Measurements from ENCODE around the gene RNF187. TPM values are rescaled to one million over a fixed set of nuclear protein-coding genes. Genes with fewer than 3 reads are reported as not detected.
A peak's percentile ranks its signal among the peaks of the same experiment; 100 is the strongest.

Gene RNF187
- total and polyA plus RNA-seq, 2 of the 13 experiments (the other 11 are each of a cell fraction or from before 2014, with no cell fraction given): 41.3 to 59.4 TPM

DNA sequence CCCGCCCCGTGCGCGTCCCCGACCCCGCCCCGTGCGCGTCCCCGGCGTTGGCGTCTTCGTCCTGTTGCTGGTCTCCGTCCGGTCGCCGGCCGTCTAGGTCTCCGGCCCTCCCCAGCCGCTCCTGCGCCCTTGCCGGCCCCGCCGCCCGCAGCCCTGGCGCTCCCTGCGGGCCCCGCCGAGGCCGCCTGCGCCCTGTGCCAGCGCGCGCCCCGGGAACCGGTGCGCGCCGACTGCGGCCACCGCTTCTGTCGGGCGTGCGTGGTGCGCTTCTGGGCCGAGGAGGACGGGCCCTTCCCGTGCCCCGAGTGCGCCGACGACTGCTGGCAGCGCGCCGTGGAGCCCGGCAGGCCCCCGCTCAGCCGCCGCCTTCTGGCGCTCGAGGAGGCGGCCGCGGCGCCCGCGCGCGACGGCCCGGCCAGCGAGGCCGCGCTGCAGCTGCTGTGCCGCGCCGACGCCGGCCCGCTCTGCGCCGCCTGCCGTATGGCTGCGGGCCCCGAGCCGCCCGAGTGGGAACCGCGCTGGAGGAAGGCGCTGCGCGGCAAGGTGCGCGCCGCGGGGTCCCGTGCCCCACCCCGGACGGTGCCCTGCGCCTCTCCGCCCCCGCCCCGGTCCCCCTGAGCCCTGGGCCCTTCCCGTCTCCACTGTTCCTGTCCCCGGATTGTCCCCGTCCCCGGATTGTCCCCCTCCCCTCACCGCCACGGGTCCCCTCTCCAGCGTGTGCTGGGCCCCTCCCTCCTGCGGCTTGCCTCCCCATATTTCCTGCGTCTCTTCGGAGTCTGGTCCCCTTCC lies at the start of gene RNF187 (continued):
- no peak for TF ChIP-seq HHEX (CRISPR knock-in tag; IDR thresholded peaks at IDR 0.05)
- TF ChIP-seq MEIS2 (CRISPR knock-in tag; IDR thresholded peaks at IDR 0.05): peak; percentile 14
- TF ChIP-seq CC2D1A (CRISPR knock-in tag; IDR thresholded peaks at IDR 0.05): no peak
- no peak for TF ChIP-seq ZNF557 (CRISPR knock-in tag; IDR thresholded peaks at IDR 0.05)
- no peak for TF ChIP-seq AKAP8 (CRISPR knock-in tag; IDR thresholded peaks at IDR 0.05)
- no peak for TF ChIP-seq DR1 (CRISPR knock-in tag; IDR thresholded peaks at IDR 0.05)
- no peak for TF ChIP-seq HMG20A (CRISPR knock-in tag; IDR thresholded peaks at IDR 0.05; ENCODE audit: borderline replicate concordance)
- TF ChIP-seq ZNF850 (CRISPR knock-in tag; conservative IDR thresholded peaks at IDR 0.05): no peak
- no peak for TF ChIP-seq ZNF768 (CRISPR knock-in tag; IDR thresholded peaks at IDR 0.05)
- no peak for TF ChIP-seq NFATC3 (CRISPR knock-in tag; IDR thresholded peaks at IDR 0.05)
- no peak for TF ChIP-seq TARDBP (CRISPR knock-in tag; IDR thresholded peaks at IDR 0.05)
- TF ChIP-seq ZFP82 (CRISPR knock-in tag; IDR thresholded peaks at IDR 0.05; ENCODE audit: borderline replicate concordance): no peak
- no peak for TF ChIP-seq ZNF142 (CRISPR knock-in tag; IDR thresholded peaks at IDR 0.05)
- TF ChIP-seq CCDC6 (CRISPR knock-in tag; IDR thresholded peaks at IDR 0.05): 0 out of 2 replicates have a peak, but pooled peaks have one; percentile 23
- no peak; the same call in 1 of the 2 replicates for TF ChIP-seq SATB2 (CRISPR knock-in tag; IDR thresholded peaks at IDR 0.05)
- TF ChIP-seq NR1H2 (CRISPR knock-in tag; IDR thresholded peaks at IDR 0.05; ENCODE audit: borderline replicate concordance, low read depth): peak; percentile 2; the same call in 1 of the 2 replicates
- no peak for TF ChIP-seq JUNB (CRISPR knock-in tag; IDR thresholded peaks at IDR 0.05; ENCODE audit: borderline replicate concordance)
- TF ChIP-seq ESRRA (CRISPR knock-in tag; IDR thresholded peaks at IDR 0.05; ENCODE audit: low read depth): peak; percentile 4; the same call in 1 of the 2 replicates
- peak; percentile 67 for TF ChIP-seq ZBTB2 (CRISPR knock-in tag; IDR thresholded peaks at IDR 0.05; ENCODE audit: low read depth)
- TF ChIP-seq SMAD1 (CRISPR knock-in tag; IDR thresholded peaks at IDR 0.05; ENCODE audit: borderline replicate concordance, low read depth): no peak
- no peak for TF ChIP-seq FOXK1 (CRISPR knock-in tag; IDR thresholded peaks at IDR 0.05; ENCODE audit: borderline replicate concordance, low read depth)
- TF ChIP-seq, protein P1, sequence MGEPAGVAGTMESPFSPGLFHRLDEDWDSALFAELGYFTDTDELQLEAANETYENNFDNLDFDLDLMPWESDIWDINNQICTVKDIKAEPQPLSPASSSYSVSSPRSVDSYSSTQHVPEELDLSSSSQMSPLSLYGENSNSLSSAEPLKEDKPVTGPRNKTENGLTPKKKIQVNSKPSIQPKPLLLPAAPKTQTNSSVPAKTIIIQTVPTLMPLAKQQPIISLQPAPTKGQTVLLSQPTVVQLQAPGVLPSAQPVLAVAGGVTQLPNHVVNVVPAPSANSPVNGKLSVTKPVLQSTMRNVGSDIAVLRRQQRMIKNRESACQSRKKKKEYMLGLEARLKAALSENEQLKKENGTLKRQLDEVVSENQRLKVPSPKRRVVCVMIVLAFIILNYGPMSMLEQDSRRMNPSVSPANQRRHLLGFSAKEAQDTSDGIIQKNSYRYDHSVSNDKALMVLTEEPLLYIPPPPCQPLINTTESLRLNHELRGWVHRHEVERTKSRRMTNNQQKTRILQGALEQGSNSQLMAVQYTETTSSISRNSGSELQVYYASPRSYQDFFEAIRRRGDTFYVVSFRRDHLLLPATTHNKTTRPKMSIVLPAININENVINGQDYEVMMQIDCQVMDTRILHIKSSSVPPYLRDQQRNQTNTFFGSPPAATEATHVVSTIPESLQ (CRISPR knock-in tag; conservative IDR thresholded peaks at IDR 0.05): no peak
